Measurements from ENCODE around the gene GALM. TPM values are rescaled to one million over a fixed set of nuclear protein-coding genes. Genes with fewer than 3 reads are reported as not detected.

The GALM gene
- total and polyA plus RNA-seq, 10 of the 15 experiments (the other 5 are each of a cell fraction or from before 2014, with no cell fraction given) = 1.1 to 4.0 (median 1.7) TPM

DNA sequence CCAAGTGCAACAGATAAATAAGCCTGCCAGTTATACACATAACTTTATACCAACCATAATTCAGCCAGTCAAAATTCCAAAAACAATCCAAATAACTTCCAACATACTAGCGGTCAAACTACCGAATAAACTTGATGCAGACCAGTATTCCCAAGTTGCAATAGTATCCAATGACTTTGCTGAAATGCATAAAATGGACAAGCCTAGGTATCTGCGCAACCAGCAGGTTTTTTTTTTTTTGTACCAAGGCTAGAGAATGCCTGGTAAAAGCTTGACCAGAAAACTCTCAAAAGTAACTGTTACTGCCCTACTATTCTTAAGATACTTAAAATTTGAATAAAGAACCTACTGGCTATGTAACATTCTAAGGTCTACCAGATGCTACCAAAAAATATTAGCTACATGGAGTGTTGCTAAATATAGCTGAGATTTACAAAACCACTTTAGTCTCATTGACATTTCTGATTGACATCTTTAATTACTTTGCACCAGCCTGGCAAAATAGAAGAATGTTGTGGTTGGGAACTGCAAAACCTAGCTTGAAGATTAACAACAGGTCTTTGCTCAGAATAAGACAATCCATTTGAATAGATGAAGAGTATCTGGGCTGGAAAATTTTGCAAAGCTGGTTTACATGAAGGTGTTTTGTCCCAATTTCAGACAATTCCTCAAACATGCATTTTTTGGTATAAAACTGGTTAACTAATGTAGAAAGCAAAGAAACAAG lies 77.9 kb downstream of the GALM start:
- CTCF ChIA-PET = interaction anchor here (0.6 to 12.6 kb wide), 20 partner anchors 9 to 486 kb away, joined by 3 to 162 read pairs (median 4); partner anchors contain the start of gene HNRNPLL
- Histone ChIP-seq H3K27me3 (replicated peaks in 1 of 2; ENCODE audit: control insufficient read depth in 2 of 2, insufficient read depth in 2 of 2, low read length in 1 of 2) (no peaks in the 10 kb centered on the region), H3K36me3 (ENCODE audit: control insufficient read depth in 2 of 2, insufficient read depth in 2 of 2, low read length in 1 of 2) (peaks cover 12 to 51% of the 10 kb centered on the region in 2 experiments), H2AFZ (ENCODE audit: control insufficient read depth, low read depth, low read length) (no peak overlapping the region), H4K20me1 (ENCODE audit: control insufficient read depth, insufficient read depth) (no peaks in the 10 kb centered on the region; the same call in 1 of the 2 replicates), H3K4me1 (ENCODE audit: control insufficient read depth, insufficient read depth, low read length) (no peaks in the 10 kb centered on the region), H3K79me2 (ENCODE audit: control insufficient read depth, insufficient read depth, low read length) (peaks cover 57% of the 10 kb centered on the region), H3K9ac (ENCODE audit: control insufficient read depth, insufficient read depth, low read length) (no peak overlapping the region), H3K27ac (ENCODE audit: control insufficient read depth, insufficient read depth) (no peak overlapping the region), H3K9me3 (replicated peaks; ENCODE audit: control insufficient read depth, insufficient read depth, low read length) (no peaks in the 10 kb centered on the region; the same call in 2 of the 3 replicates), H3K4me2 (ENCODE audit: control insufficient read depth, insufficient read depth) (no peak overlapping the region), H3K4me3 (peak overlapping the region; percentile 2; the same call in 1 of the 2 replicates)
- POLR2A ChIA-PET = interaction anchor here (0.5 to 1.5 kb wide), 6 partner anchors 22 to 377 kb away, joined by 3 to 5 read pairs (median 4); no protein-coding TSS in a partner anchor
- WGBS (ENCODE audit: insufficient coverage, insufficient replicate concordance, low lambda C conversion rate, missing lambda C conversion rate) = 94% methylated on average over 3 of the region's 3 CpGs
- ATAC-seq (no peak), DNase-seq (ENCODE audit: low read depth, low spot score) (no peak), FAIRE-seq (no peak)
- 0 out of 2 replicates have a peak, but pooled peaks have one; percentile 20 for TF ChIP-seq ZBED1 (IDR thresholded peaks at IDR 0.05; ENCODE audit: borderline replicate concordance)
- TF ChIP-seq POLR2A (IDR thresholded peaks at IDR 0.05; ENCODE audit: low read depth, low read length) = no peak
- TF ChIP-seq GABPA (IDR thresholded peaks at IDR 0.05; ENCODE audit: low read depth) = no peak
- TF ChIP-seq, protein P1, sequence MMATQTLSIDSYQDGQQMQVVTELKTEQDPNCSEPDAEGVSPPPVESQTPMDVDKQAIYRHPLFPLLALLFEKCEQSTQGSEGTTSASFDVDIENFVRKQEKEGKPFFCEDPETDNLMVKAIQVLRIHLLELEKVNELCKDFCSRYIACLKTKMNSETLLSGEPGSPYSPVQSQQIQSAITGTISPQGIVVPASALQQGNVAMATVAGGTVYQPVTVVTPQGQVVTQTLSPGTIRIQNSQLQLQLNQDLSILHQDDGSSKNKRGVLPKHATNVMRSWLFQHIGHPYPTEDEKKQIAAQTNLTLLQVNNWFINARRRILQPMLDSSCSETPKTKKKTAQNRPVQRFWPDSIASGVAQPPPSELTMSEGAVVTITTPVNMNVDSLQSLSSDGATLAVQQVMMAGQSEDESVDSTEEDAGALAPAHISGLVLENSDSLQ (IDR thresholded peaks at IDR 0.05) = peak; percentile 67
- TF ChIP-seq BACH1 (IDR thresholded peaks at IDR 0.05; ENCODE audit: borderline replicate concordance) = 0 out of 2 replicates have a peak, but pooled peaks have one; percentile 11
- no peak for TF ChIP-seq PML (IDR thresholded peaks at IDR 0.05; ENCODE audit: low read length)
- no peak for TF ChIP-seq GATAD2B (conservative IDR thresholded peaks at IDR 0.05; ENCODE audit: low read depth)
- peak; percentile 87 for TF ChIP-seq POLR2AphosphoS5 (IDR thresholded peaks at IDR 0.05; ENCODE audit: low read length)
- TF ChIP-seq CEBPB (IDR thresholded peaks at IDR 0.05; ENCODE audit: borderline replicate concordance in 1 of 2, low read depth in 2 of 2, low read length in 2 of 2) = 0 out of 4 replicates have a peak, but pooled peaks of 1 of the 2 experiments have one; percentile 10
- no peak for TF ChIP-seq ZNF274 (IDR thresholded peaks at IDR 0.05; ENCODE audit: insufficient read depth, insufficient read length)
- no TSS peak for BruUV-seq (replicated peaks)
- RAD21 ChIA-PET (ENCODE audit: unreplicated experiment) = interaction anchor here (0.8 to 5.0 kb wide), 10 partner anchors 20 to 179 kb away, joined by 3 to 47 read pairs (median 4); no protein-coding TSS in a partner anchor
- intact Hi-C loops (cut with micrococcal nuclease; ENCODE audit: unreplicated experiment) (loop anchor here (10.0 kb wide), 2 partner anchors 369 to 429 kb away; partner anchors contain the start of gene ATL2), in situ Hi-C loops (cut with MboI) (no loop called here)
- SMC1A ChIA-PET (ENCODE audit: uncharacterized antibody, unreplicated experiment) = interaction anchor here (0.6 to 5.5 kb wide), 18 partner anchors 10 to 468 kb away, joined by 3 to 48 read pairs (median 3); no protein-coding TSS in a partner anchor
